Skeletal muscle cell (primary cell): ENCODE measurements around the gene ARHGAP22.

ENCODE experiments used
- DNase-seq: peaks from one replicate; pipeline ENCODE4 v3.0.0-alpha.2; 2010; ENCODE audit warnings: low read depth
- H3K4me3 ChIP-seq: 2 replicates; pipeline ENCODE4 v1.5.1; 2011; ENCODE audit warnings: low read depth, mild to moderate bottlenecking, control low read depth, low read length, moderate library complexity

Gene ARHGAP22

DNA sequence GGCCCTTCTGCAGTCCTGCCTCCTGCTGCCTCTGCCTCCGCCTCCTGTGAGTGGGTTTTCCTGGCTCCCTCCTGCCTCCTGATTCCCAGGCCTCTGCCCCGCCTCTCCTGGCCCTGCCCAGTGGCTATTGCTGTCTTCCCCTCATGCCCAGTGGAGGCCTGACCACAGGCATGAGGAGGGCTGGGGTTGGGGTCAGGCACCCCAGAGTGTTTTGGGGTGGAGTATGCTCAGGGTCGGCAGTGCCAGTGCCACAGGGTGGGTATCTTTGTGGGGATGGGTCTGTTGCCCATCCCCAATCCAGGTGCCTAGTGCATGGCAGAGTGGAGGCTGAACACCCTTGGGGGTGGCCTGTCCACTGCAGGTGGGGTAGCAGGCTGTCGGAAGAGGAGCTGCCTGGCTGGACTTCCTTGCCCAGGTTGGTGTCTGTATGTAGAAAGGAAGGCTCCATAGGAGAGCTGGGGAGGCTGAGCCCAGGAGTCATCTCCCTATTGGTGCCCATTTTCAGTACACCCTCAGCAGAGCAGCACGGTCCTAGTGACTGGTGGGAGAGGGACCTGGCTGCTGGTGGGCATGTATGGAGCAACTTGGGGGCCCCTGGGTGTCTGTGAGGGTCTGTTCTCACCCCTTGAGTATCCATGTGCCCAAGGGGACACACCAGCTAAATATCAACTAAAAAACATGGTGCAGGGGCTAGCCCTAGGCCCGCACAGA lies 62.2 kb downstream of the ARHGAP22 start:
- H3K4me3 ChIP-seq: no peak overlapping the region
- DNase-seq: no peak

DNA sequence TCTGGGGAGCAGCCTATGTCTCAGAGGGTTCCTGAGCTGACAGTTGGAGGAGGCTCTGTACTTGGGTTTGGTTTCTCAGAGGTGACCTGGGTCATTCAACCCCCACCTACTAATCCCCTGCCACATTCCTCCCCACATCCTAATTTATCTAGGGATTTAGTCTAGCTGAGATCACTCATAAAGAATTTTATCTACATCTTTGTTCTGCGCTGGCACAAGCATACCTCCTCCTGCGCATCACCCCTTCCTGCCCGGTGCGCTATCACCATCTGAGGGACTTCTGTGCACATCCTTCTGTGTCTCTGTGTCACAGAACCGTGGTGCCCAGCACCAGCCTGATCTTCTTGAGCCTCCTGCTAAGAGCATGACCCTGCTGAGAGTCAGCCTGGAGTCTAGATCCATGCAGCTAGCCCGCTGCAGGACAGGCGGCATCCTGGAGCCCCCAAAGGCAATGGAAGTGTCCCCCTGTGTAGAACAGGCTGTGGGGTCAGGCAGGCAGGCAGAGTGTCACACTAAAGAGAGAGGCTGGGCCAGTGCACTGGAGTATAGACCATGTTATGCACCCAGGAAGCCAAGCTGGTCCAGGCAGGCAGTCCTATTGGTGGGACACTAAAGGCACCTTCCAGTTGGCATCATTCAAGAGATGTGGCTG lies 63.6 kb downstream of the ARHGAP22 start:
- no peak for DNase-seq
- H3K4me3 ChIP-seq: no peak overlapping the region

DNA sequence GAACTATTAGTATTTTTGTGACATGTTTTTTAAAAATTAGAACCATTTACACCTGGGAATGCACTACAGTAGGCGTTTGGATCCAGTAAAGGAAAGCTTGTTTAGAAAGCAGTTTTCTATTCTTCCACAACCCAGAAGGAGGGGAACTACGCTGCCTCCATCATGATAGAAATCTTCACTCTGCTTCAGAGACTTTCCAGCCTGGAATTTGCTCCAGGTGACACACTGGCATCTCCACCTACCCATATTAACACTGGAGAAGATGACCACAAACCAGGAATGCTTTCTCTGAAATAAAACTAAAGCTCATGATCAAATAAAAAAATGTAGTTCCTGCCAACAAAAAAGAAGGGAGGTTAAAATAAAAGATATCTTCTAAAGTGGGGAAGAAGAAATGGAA lies 66.3 kb downstream of the ARHGAP22 start:
- no peak for DNase-seq

DNA sequence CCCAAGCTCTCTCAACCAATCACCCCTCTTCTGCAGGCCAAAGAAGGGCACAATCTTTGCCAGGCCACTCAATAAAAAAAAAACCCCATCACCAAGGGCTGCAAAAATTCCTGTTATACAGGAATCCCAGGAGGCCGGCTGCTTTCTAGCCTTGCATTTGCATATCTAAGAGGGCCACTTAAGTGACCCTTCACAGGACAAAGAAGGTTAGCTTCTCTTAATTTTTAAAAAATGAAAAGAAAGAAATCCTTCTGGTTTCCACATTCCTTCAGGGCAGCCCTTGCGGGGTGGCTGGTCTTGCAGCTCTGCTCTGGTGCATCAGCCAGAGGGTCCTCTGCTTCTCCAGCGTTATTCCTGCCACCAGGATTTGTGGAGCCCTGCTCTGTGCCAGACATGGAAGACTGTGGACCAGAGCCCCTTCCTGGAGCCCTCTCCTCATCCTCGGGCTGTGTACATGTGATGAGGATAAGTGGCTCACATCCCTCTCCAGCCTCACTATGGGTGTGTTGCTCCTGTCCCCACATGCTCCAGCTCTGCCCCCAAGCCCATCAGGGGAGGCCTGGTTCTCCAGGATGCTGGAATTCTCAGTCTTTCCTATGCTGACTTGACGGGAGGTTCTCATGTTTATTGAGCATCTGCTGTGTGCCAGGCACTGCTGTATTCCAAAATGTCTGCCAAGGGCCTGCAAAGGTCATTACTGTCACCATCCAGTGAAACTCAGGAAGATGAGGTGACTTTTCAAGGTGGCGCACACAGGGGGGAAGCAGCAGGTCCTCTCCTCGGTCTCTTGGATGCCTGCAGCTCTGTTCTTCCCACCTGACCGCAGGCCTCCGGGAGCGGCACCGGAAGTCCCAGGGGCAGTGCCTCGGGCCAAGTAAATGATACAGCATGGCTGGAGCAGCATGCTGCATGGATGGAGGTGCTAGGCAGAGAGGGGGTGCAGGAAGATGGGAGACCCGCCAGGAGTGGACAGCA lies 67.7 kb downstream of the ARHGAP22 start:
- DNase-seq: no peak

More for the DNA sequence above, 66.3 kb downstream of the ARHGAP22 start:
- H3K4me3 ChIP-seq: no peak overlapping the region

DNA sequence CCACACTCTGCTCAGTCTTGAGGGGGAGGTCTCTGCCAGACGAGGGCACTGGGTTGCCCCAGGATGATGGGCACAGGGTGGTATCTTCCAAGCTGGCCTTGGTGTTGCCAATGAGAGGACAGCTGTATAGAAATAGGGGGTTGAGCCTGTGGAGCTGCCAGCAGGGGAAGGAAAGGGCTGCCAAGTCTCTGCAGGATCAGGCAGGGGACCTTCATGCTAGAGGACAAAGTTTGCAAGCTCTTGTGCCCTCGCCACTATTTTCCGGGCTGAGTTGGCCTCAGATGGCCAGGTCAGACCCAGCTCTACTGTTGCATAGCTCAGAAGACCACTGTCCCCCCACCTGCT lies 68.7 kb downstream of the ARHGAP22 start:
- DNase-seq: no peak
- H3K4me3 ChIP-seq: no peak overlapping the region

More for the DNA sequence above, 67.7 kb downstream of the ARHGAP22 start:
- H3K4me3 ChIP-seq: no peak overlapping the region

DNA sequence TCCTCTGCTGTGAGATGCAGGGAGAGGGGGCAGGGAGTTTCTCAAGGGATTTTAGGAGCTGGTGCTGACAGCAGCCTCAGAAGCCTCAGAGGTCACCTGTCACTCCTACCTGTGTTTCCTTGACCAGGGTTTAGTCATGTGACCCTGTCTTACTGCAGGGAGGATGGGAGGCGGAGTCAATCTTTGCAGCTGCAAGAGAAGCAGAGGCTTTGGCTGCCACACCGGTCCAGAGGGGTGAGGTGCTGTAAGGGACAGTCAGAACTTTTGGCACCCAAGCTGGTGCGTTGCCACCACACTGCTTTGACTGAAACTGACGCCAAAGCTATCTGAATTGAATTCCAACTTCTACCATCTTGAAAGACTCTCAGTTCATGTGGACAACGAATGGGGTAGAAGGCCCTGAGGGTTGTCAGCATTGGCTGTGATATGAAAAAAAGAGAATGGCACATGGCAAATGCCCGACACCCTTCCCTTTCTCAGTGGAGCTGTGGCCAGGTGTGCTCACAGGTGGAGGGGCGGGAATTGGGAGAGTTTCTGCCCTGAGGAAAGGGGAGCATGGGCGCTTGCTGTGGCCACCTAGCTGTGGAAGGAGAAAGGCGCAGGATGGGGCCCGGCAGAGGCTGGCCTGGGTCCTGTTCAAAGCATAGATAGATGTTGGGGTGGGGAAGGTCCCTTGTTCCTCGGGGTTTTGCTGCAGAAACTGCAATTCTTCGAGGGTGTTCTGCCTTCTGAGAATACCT lies 69.3 kb downstream of the ARHGAP22 start:
- no peak overlapping the region for H3K4me3 ChIP-seq
- no peak for DNase-seq

DNA sequence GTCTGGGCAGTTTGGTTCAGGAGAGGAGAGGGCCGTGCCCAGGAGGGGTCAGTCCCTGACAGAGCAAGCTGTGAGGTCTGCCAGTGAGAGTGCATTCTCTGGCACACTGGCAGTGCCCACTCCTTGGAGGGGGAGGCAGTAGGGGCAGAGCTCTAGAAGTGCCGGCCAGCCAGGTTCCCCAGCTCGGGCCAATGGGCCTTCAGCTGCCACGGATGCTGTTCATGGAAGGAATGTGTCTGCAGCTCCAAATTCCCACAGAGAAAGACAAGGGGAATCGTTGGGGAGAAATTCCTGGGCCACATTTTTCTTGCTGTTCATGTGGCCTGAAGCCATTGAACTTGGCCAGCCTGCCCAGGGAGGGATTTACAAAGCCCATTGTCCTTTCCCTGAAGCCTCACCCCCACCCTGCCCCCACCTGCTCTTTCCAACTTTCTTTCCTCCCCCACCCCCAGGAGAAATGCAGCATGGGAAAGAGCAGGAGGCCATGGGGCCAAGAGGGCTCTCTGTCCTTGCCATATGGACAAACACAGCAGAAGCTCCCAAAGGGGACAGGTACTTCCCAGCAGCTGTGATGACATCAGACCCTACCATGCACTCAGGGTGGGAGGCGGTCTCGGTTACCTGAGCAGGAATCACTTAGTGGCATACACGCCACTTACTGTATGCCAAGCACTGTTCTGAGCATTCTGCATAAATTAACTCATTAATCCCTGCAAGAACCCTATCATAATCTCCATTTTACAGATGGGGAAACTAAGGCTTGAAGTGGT lies 70.7 kb downstream of the ARHGAP22 start:
- no peak overlapping the region for H3K4me3 ChIP-seq
- DNase-seq: no peak

DNA sequence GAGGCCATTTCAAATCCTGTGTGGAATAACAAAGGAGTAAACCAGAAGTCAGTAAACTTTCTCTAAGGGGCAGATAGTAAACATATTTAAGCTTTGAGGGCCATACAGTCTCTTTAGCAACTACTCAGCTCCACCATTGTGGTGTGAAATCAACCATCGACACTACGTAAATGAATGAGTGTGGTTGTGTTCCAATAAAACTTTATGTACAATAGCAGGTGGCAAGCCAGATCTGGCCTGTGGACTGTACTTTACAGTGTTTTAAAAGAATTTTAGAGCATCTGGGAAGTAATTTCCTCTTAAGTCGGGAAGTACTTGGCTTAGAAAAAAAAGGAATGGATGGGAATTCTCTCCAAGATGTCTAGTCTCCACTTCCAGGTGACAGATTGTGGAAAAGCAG lies 71.3 kb downstream of the ARHGAP22 start:
- no peak overlapping the region for H3K4me3 ChIP-seq
- DNase-seq: no peak

DNA sequence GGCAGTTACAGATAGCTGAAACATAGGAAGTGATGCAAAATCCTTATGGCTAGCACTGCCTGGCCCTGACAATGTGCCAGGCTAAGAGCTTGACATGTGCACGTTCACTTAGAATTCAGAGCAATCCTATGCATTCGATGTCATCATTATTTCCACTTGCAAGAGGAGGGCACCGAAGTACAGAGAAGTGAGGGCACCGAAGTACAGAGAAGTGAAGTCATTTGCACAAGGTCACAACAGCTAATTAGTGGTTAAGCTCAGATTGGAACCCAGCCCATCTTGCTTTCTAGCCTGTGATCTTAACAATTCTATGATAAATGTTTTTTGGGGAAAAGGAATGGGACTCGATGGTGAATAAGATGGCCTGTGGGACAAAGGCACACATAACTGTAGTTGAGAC lies 73.4 kb downstream of the ARHGAP22 start:
- H3K4me3 ChIP-seq: no peak overlapping the region
- DNase-seq: no peak

DNA sequence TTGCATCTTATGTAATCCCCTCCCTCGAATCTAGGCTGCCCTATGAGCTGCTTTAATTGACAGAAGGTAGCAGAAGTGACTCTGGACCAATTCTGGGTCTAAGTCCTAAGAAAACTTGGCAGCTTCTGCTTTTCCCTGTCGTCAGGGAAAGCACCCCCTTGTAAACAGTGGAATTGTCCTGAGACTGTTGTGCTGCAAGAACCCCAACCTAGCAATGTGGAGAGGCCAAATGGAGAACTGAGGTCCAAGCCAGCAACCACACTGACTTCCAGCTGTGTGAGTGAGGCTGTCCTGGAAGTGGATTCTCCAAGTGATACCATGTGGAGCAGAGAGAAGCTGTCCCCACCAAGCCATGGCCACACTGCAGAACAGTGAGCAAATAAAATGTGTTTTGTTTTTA lies 75.5 kb downstream of the ARHGAP22 start:
- no peak overlapping the region for H3K4me3 ChIP-seq
- no peak for DNase-seq

DNA sequence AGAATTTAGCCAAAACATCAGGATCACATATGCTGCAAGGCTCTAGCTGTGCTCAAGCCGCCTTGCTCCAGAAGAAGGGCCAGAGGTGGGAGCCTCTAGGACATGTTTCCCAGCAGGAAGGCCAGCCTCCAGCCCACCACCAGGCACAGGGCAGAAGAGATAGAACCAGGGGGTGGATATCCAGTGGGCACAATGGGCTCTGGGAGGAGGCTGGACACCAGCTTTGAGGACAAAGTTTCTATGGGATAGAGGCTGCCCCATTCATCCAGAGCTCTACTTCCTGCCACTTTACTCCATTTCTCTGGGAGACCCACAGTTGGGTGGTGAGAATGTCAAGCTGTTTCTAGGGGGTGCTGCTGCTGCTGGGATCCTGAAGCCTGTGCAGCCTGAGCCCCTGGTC lies 77.1 kb downstream of the ARHGAP22 start:
- H3K4me3 ChIP-seq: no peak overlapping the region
- no peak for DNase-seq

DNA sequence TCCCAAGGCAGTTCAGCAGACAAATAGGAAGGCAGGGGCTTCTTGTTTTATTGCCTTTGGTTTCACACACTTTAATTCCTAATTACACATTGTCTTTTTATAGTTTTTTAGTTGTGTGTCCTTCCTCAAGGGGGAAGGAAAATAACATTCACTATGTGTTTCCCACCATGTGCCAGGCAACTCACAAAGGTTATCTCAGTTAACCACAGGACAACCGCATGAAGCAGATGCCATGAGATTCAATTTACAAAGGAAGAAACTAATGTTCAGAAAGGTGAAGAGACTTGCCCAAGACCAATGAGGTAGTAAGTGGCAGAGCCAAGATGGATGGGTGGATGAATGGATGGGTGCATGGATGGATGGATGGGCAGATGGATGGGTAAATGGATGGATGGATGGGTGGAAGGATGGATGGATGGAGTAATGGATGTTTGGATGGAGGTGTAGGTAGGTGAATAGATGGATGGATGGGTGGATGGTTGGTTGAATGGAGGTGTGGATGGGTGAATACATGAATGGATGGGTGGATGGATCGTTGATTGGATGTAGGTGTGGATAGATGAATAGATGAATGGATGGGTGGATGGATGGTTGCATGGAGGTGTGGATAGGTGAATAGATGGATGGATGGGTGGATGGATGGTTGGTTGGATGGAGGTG lies 77.9 kb downstream of the ARHGAP22 start:
- DNase-seq: no peak
- H3K4me3 ChIP-seq: peak overlapping the region; percentile 17

DNA sequence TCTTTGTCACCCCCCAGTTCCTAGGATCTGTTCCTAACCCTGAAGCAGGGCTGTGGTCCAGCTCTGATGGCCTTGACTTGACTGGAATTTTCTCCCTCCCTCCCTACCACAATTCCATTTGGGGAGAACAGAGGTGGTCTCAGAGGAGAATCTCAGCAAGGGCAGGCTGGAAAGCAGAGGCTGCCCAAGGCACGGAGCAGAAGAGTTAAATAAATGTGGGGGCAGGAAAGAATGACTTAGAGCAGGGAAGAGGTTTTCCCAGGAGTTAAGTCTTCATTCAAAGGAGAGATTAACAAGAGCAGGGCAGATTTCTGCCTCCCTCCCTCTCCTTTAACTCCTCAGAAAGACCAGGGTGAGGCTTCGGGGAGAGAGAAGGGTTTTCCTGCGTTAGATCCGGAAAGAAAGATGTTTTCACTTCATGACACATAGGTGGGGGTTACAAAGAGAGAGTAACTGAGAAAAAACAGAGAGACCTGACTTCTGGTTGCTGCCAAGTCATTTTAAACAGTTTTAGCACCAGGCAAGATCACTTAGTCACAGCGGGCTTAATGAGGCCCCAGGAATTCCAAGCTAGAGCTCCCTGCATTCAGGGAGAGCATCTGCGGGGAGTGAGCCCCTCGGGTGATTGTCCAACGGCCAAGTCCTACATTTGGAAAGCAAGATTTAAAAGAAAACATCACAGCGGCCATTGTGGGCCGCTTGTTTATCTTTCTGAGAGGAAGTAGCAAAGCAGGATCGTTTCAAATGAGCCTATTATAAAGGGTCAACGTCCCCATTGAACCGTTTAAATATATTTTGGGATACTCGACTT lies 78.7 kb downstream of the ARHGAP22 start:
- peak overlapping the region; percentile 17 for H3K4me3 ChIP-seq
- DNase-seq: peak; percentile 84

DNA sequence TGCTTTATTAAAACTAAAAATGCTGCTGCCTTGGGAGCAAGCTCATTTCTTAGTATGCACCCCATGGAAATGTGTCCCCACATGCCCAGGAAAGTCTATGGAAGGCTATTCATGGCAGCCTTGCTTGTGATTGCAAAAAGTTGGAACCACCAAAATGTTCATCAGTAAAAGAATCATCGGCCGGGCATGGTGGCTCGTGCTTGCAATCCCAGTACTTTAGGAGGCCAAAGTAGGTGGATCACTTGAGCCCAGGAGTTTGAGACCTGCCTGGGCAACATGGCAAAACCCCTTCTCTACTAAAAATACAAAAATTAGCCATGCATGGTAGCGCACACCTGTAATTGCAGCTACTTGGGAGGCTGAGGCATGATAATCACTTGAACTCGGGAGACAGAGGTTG lies 79.8 kb downstream of the ARHGAP22 start:
- no peak overlapping the region for H3K4me3 ChIP-seq
- no peak for DNase-seq

DNA sequence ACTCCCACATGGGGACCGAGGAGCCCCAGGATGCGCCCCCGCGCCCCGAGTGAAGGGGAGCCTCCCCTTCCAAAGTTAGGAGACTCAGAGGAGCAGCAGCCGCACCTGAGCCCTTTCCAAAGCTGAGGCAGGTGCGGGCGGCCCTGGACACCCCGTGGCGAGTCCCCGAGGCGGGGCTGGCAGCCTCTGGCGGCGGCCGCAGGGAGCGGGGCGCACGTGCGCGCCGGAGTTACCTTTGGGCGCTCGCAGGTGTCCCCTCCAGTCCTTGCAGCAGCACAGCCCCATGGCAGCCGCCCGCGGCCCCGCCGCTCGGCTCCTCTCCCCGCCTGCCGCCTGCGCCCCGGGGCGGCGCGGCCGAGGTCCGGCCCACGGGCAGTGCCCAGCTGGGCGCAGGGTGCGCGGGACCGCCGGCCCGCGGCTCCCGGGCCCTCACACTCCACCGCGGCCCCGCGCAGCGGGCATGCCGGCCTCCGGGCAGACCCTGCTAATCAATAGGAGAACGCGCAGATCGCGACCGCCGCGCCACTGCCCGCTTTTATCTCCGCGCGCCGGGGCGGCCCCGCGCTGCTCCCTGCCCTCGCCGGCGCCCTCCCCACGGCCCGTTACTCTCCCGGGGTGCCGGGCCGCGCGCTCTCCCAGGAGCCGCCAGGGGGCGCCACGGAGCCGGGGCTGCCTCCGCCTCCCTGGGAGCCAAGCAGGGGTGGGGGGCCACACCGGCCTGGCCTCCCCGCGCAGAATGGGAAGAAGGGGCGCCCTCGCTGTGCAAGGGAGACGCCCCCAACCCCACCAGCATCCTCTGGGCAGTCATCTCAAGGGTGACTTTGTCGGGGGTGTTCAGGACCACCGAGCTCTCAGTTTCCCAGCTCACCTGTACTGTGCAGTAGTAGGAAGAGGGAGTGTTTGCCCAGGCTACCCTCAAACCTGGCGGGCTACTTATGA lies 80.8 kb downstream of the ARHGAP22 start:
- no peak for DNase-seq
- peak overlapping the region; percentile 46 for H3K4me3 ChIP-seq

DNA sequence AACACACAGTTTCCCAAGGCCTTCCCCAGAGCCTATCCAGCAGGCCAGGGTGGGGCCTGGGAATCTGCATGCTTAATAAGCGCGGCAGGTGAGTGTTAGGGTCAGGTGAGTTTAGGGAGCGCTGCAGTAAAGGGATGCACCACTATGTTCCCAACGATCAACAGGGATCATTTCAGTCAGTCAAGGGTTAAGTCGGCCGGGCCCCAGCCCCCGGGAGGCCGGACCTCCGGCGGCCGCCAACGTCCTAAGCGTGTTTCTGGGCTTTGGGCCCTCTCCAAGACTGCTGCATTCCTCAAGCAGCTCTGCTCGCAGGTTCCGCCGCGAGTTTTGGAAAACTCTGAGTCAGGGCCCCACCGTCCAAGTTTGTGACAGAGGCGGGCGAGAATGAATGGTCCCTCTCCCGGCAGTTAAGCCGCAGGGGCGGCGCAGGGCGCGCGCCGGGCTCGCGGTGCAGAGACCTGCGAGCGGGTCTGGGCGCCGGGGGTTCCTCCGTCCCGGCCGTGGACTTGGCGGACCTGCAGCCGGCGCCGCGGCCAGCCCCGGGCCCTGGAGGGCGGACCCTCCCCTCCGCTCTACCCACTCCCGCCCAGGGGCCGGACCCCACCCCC lies 81.6 kb downstream of the ARHGAP22 start:
- DNase-seq: peak; percentile 82

More for the DNA sequence above, 81.6 kb downstream of the ARHGAP22 start:
- H3K4me3 ChIP-seq: peak overlapping the region; percentile 46
